ENCODE results near the gene PTTG2. TPM values are rescaled to one million over a fixed set of nuclear protein-coding genes. Genes with fewer than 3 reads are reported as not detected.

PTTG2 gene
- total and polyA plus RNA-seq, 2 of the 13 experiments (the other 11 are each of a cell fraction or from before 2014, with no cell fraction given) = not detected

- TF ChIP-seq ZNF816 (CRISPR knock-in tag; IDR thresholded peaks at IDR 0.05; ENCODE audit: borderline replicate concordance) (peak; percentile 2; the same call in 1 of the 2 replicates), FOXP4 (CRISPR knock-in tag; IDR thresholded peaks at IDR 0.05) (peak; percentile 16; the same call in 1 of the 2 replicates), FLYWCH1 (CRISPR knock-in tag; IDR thresholded peaks at IDR 0.05) (no peak), MED1 (CRISPR knock-in tag; IDR thresholded peaks at IDR 0.05) (0 out of 2 replicates have a peak, but pooled peaks have one; percentile 10), ZNF362 (CRISPR knock-in tag; IDR thresholded peaks at IDR 0.05; ENCODE audit: borderline replicate concordance) (peak; percentile 87), HNF4G (IDR thresholded peaks at IDR 0.05; ENCODE audit: borderline replicate concordance, low read depth, low read length) (peak; percentile 53; the same call in 1 of the 2 replicates), HNF4G (CRISPR knock-in tag; IDR thresholded peaks at IDR 0.05; ENCODE audit: borderline replicate concordance, low read depth) (no peak), ZNF549 (CRISPR knock-in tag; IDR thresholded peaks at IDR 0.05) (peak; percentile 20; the same call in 1 of the 2 replicates), ARID2 (CRISPR knock-in tag; IDR thresholded peaks at IDR 0.05; ENCODE audit: borderline replicate concordance) (no peak)
Measured at GRCh38 chr4:37976507-37976906, 16.3 kb downstream of the PTTG2 start (continued).

GRCh38 chr4:37976991-37977470 is 16.8 kb downstream of the PTTG2 start:
- no TSS peak for BruUV-seq (replicated peaks)
- H3K27ac ChIP-seq (ENCODE audit: extremely low read length, insufficient read depth, low read length) = peak overlapping the region; percentile 72
- H3K27me3 ChIP-seq (ENCODE audit: control insufficient read depth in 1 of 2, insufficient read depth in 2 of 2, low read length in 2 of 2) = no peaks in the 10 kb centered on the region
- peaks cover 14% of the 10 kb centered on the region for H3K79me2 ChIP-seq (ENCODE audit: insufficient read depth, low read length)
- no peaks in the 10 kb centered on the region for H3K36me3 ChIP-seq (replicated peaks in 1 of 2; ENCODE audit: control insufficient read depth in 1 of 2, insufficient read depth in 2 of 2, low read length in 2 of 2)
- ATAC-seq = peak; percentile 83
- H4K20me1 ChIP-seq (ENCODE audit: insufficient read depth, low read length) = peaks cover 5% of the 10 kb centered on the region; the same call in 1 of the 2 replicates
- in situ Hi-C loops (cut with HindIII; ENCODE audit: extremely low pct_ligation_motif_present, low pct_unique_long_range_greater_than_20kb) (no loop called here), intact Hi-C loops (cut with micrococcal nuclease; ENCODE audit: unreplicated experiment) (loop anchor here (2.0 to 10.0 kb wide), 4 partner anchors 60 to 174 kb away; partner anchors contain the start of gene PGM2)
- peak; percentile 65 for DNase-seq (ENCODE audit: low spot score)
- peak overlapping the region; percentile 61 to 83 (median 81) for H3K4me3 ChIP-seq (replicated peaks in 1 of 3; ENCODE audit: insufficient read depth in 1 of 3, low read depth in 2 of 3, low read length in 3 of 3)
- H3K4me1 ChIP-seq (ENCODE audit: insufficient read depth, low read length) = peaks cover 48% of the 10 kb centered on the region
- no peaks in the 10 kb centered on the region for H3K9me3 ChIP-seq (ENCODE audit: low read length)
- peak overlapping the region; percentile 96 for H3K4me2 ChIP-seq (ENCODE audit: low read depth, low read length)
- WGBS (ENCODE audit: low lambda C conversion rate) = 0% methylated on average over 5 of the region's 50 CpGs
- POLR2A ChIA-PET = interaction anchor here (1.0 kb wide), 1 partner anchor 175 kb away, joined by 3 read pairs; no protein-coding TSS in a partner anchor
- no peak for FAIRE-seq
- CTCF ChIA-PET (ENCODE audit: low intra/inter-chr PET ratio, low total read pairs) = no interaction called here
- H3K9ac ChIP-seq (ENCODE audit: insufficient read depth, low read depth, low read length) = peak overlapping the region; percentile 75
- peak overlapping the region; percentile 42 for H2AFZ ChIP-seq (ENCODE audit: low read length)
- TF ChIP-seq AHR (CRISPR knock-in tag; IDR thresholded peaks at IDR 0.05) (no peak), ZNF136 (CRISPR knock-in tag; IDR thresholded peaks at IDR 0.05; ENCODE audit: low read depth) (no peak), ZNF577 (CRISPR knock-in tag; IDR thresholded peaks at IDR 0.05; ENCODE audit: borderline replicate concordance, low read depth) (no peak), GPBP1L1 (CRISPR knock-in tag; IDR thresholded peaks at IDR 0.05) (no peak), ATF7 (IDR thresholded peaks at IDR 0.05) (no peak), ATF7 (CRISPR knock-in tag; IDR thresholded peaks at IDR 0.05) (no peak), DZIP1 (CRISPR knock-in tag; IDR thresholded peaks at IDR 0.05) (no peak)

All from HepG2 (cell line).